Measurements from ENCODE around the gene LSM10.

Gene LSM10

GRCh38 chr1:36397378-36398230, at the start of gene LSM10:
Gene LSM10, minus strand, starts transcription at chr1:36397908. Its CDS starts 3,779 bp downstream, at chr1:36394129.
- peak; percentile 93 for DNase-seq (ENCODE audit: low spot score)

- DNase-seq (ENCODE audit: low spot score): no peak
Measured at GRCh38 chr1:36447450-36447849, 49.7 kb upstream of the LSM10 start.

GRCh38 chr1:36446746-36447145, 49.0 kb upstream of the LSM10 start:
- no peak for DNase-seq (ENCODE audit: low spot score)

- no peak for DNase-seq (ENCODE audit: low spot score)
Measured at GRCh38 chr1:36446271-36446670, 48.6 kb upstream of the LSM10 start.

- DNase-seq (ENCODE audit: low spot score): no peak
Measured at GRCh38 chr1:36443297-36443696, 45.6 kb upstream of the LSM10 start.

- DNase-seq (ENCODE audit: low spot score): no peak
Measured at GRCh38 chr1:36442337-36442736, 44.6 kb upstream of the LSM10 start.

- DNase-seq (ENCODE audit: low spot score): no peak
Measured at GRCh38 chr1:36440646-36441045, 42.9 kb upstream of the LSM10 start.

GRCh38 chr1:36440044-36440443, 42.3 kb upstream of the LSM10 start:
- no peak for DNase-seq (ENCODE audit: low spot score)

- no peak for DNase-seq (ENCODE audit: low spot score)
Measured at GRCh38 chr1:36438715-36439114, 41.0 kb upstream of the LSM10 start.

- DNase-seq (ENCODE audit: low spot score): no peak
Measured at GRCh38 chr1:36436821-36437220, 39.1 kb upstream of the LSM10 start.

- DNase-seq (ENCODE audit: low spot score): no peak
Measured at GRCh38 chr1:36433102-36433501, 35.4 kb upstream of the LSM10 start.

GRCh38 chr1:36432616-36433015, 34.9 kb upstream of the LSM10 start:
- DNase-seq (ENCODE audit: low spot score): no peak

GRCh38 chr1:36425791-36426190, 28.1 kb upstream of the LSM10 start:
- DNase-seq (ENCODE audit: low spot score): no peak

GRCh38 chr1:36421649-36422048, 23.9 kb upstream of the LSM10 start:
- DNase-seq (ENCODE audit: low spot score): no peak

- DNase-seq (ENCODE audit: low spot score): peak; percentile 89
Measured at GRCh38 chr1:36420836-36421317, 23.2 kb upstream of the LSM10 start.

- peak; percentile 66 for DNase-seq (ENCODE audit: low spot score)
Measured at GRCh38 chr1:36420409-36420808, 22.7 kb upstream of the LSM10 start.

- DNase-seq (ENCODE audit: low spot score): no peak
Measured at GRCh38 chr1:36419569-36419968, 21.9 kb upstream of the LSM10 start.

- no peak for DNase-seq (ENCODE audit: low spot score)
Measured at GRCh38 chr1:36419140-36419539, 21.4 kb upstream of the LSM10 start.

GRCh38 chr1:36417931-36418330, 20.2 kb upstream of the LSM10 start:
- DNase-seq (ENCODE audit: low spot score): no peak

GRCh38 chr1:36415661-36416326, 18.1 kb upstream of the LSM10 start:
- DNase-seq (ENCODE audit: low spot score): no peak

- DNase-seq (ENCODE audit: low spot score): no peak
Measured at GRCh38 chr1:36414384-36414783, 16.7 kb upstream of the LSM10 start.

GRCh38 chr1:36411674-36412648, 14.3 kb upstream of the LSM10 start:
- DNase-seq (ENCODE audit: low spot score): no peak
